GM10847 (cell line): ENCODE results near the gene IQCF5.

Experiments
- POLR2A ChIP-seq: IDR thresholded peaks from 2 replicates; pipeline ENCODE4 v1.6.1; 2011; ENCODE audit not compliant: insufficient read length; ENCODE audit errors: extremely low read depth

The IQCF5 gene

DNA sequence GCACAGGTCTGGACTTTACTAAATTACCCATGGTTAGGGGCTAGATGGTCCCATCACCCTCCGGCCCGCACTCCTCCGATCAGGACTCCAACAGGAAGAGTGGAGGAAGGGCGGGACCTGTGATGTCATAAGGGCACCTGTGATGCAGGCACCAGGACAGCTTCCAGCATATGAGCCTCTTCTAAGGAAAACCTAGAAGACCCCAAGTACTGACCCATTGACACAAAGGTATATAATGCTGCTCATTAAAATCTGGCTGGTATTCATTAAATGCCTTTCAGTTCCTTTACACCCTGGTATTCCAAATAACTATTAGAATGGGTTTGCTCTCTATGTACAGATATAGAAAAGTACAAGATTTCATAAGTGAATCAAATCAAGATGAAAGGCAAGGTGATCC lies at the start of gene IQCF5:
Gene IQCF5, minus strand, starts transcription at position 101 of the 400 bp plus-strand sequence. Its CDS starts 70 bp downstream, at position 31.
- no peak for TF ChIP-seq POLR2A

DNA sequence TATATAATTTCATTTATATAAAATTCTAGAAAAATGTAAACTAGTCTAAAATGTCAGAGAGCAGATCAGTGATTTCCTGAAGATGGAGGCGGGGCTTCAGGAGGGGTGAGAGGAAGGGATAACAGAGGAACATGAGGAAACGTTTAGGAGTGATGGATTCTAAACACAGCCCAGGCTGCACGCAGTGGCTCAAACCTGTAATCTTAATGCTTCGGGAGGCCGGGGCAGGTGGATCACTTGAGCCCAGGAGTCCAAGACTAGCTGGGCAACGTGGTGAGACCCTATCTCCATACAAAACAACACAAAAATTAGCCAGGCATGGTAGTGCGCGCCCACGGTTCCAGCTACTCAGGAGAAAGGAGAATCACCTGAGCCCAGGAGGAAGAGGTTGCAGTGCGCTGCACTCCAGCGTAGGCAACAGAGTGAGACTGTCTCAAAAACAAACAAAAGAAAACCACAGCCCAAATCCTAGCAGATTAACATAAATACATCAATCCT lies 45.7 kb upstream of the IQCF5 start:
- no peak for TF ChIP-seq POLR2A

DNA sequence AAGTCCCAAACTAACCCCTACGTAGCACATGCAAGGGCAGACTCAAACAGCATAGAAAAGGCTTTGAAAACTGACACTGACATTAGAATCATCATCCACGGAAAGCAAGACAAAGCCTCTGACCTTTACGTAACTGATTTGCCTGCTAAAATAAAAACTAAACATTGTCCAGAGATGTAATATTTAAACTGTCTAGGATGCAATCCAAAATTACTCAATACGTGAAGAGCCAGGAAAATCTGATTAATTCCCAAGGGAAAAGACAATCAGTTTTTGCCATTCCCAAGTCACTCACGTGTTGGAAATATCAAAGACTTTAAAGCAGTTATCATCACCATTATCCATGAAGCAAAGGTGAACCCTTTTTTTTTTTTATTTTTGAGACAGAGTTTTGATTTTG lies 41.0 kb upstream of the IQCF5 start:
- TF ChIP-seq POLR2A = no peak

DNA sequence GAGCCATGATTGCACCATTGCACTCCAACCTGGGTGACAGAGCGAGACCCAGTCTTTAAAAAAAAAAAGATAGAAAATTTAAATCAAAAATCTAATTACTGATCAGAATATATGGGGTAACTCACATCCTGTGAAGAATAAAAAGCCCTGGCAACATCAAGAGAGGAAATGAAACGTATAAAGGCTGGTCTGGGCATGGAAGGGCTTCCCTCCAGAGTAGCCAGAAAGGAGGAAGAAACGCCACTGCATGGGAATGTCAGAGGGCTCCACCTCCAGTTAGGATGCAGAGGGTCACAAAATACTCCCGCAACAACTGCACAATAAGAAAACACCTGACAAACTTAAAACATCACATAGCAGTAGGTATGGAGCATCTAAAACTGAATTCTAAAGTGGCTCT lies 32.6 kb upstream of the IQCF5 start:
- no peak for TF ChIP-seq POLR2A

DNA sequence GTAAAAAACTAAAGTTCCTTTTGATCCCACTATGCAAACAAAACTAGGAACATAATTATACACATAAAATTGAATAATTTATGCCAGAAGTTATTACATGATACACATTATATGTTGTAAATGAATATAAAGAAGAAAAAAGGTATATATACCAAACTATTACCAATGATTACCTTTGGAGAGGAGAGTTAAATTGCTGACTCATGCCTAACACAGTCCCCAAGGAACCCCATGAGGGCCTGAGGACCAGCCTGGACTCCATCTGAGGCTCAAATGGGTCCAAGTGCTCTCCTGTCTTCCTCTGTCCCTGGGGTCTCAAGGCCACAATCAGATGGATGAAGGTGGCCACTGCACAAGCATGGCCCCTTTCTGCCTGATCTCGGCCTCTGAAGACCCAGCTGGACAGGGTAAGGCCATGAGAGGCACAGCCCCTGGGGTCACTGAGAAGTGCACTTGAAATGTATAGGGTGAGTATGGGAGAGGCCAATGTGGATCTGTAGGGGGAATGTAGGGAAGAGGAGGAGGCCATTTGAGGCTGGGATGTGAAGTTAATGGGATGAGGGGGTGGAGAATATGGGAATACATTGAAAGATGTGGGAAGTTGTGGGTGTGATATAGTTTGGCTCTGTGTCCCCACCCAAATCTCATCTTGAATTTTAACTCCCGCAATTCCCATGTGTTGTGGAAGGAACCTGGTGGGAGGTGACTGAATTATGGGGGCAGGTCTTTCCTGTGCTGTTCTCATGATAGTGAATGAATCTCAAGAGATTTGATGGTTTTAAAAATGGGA lies 28.8 kb upstream of the IQCF5 start:
- no peak for TF ChIP-seq POLR2A

DNA sequence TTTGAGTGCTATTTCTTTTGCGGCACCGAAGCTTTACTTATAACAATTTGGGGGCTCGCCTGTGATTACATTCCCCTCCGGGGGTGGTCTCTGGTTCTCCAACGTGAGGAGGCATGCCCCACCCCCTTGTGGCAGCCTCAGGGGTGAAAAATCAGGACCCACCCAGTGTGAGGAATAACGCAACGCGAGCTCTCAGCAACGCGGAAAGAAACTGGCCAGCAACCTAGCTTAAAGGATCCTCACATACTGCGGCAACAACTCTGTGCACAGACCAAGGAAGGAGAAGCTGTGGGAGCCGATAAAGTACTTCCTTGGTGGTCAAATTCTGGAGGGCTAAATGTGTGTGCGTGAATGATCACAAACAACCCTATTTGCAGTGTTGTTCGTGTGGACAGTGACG lies 22.0 kb upstream of the IQCF5 start:
- no peak for TF ChIP-seq POLR2A

DNA sequence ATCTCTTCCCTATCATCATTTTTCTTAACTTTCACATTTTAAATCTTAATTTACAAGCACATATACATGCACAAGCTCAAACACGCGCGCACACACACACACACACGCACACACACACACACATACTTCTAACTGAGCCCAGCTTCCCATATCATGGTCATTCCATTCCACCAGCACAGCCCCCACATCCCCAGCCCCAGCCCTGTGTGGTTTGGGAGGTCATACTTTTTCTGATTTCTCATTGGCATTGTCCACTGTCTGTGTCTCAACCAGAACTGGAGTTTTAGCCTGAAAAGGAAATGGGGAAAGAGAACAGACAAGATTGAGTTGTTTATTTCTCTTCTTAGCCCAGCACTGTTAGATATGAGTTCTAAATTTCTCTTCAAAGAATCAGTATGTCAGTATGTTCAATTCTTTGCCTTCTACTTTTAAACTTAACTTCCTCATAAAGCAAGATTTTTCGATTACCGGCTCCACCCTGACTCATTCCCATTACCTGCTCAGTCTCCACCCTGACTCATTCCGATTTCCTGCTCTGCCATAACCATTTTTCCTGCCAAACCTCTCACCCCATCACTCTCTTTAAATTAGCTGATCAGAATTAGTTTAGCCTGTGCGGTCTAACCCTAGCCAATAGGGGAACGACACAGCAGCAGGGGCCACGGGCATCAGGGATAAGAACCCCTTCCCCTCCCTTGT lies 21.4 kb upstream of the IQCF5 start:
- no peak for TF ChIP-seq POLR2A

DNA sequence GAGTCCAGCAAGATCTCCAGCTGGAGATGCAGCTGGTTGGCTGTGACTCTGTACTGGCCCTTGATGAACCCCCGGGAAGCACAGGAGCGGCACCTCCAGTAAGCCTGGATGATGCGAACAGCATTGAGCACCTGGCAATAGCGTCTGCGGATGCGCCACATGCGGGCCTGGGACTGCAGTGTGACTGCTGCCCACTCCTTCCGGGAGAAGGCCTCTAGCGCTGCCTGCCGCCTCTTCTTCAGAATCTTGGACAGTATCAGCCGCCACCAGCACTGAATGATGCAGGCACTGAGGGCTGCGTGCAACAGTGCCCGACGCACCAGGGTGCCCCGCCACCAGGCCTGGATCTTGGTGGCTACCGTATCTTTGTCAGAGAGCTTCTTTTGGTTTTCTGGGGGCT lies 19.5 kb upstream of the IQCF5 start:
- no peak for TF ChIP-seq POLR2A

DNA sequence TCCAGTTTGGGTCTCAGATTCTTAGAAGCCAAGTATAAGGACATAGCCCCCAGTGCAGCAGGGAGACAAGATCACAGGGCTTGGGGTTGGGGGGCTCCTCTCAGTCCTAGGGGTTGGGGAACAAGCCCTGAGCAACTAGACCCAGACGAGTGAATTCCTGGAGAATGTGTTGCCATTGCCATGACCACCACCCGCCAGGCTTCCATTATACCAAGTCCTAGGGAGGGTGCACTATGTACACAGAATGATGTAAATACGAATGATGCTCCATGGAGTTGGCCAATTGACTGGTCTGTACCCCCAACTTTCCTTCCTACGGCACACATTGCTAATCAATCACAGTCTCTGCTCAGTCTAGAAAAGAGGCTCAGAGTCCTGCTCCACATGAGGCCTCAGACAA lies 19.0 kb upstream of the IQCF5 start:
- TF ChIP-seq POLR2A = no peak

DNA sequence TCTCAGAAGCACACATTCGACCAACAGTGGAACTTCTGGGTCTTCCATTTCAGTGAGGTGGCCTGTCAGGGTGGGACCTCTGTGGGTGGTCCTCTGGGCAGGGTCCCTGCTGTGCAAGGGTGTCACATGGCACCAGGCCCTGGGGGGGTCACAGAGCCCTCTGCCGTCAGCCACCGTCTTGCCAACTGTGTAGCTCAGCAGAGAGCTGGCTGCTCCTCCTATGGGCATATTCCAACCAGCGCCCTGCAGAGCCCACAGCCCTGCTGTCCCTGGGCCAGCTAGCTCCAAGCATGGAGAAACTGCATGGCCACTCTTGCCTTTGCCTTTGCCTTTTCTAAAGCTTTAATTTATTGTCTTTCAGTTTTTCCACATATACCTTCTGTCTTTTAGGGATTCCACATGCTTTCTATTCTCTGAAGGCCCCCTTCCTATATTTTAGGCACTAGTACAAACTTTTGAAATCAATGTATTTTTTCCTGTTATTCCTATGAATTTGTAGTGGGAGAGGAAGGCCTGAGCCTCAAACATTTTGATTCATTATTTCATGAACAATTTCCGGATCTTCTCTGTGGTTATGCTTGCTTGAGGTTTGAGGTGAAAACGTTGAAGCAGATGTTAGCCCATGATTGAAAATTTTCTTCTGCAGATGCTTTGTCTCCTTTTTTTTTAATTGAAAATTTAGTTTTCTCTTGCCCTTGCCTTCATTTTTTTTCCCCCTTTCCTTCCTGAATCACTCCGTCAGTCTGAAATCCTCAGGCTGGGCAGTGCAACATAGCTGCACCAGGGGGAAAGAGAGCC lies 16.0 kb upstream of the IQCF5 start:
- TF ChIP-seq POLR2A = no peak

DNA sequence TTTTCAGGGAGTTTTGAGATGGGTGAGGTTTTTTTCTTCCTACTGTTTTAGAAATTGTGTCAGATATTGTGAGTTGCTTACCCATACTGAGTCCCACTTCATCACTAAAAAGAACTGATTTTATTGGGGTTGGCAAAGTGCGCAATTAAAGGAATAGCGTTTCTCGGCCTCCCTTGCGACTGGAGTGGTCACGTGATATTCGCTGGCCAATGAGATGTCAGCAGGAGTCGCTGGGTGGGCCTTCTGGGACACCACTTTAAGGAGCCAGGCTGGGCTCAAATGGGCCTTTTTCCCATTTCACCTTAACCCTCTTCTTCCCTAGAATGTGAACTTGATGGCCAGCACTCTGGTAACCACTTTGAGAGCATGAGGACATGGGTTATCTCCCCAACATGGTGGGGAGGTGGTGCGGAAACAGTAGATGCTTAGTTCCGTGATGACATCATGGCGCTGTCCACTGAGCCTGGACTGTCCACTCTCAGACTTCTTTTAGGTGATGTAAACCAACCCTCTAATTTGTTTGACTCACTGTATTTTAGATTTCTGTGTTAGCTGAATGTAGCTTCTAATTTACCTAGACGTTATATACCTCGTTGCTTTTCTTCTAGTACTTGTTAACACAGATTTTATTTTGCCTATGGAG lies 13.2 kb upstream of the IQCF5 start:
- TF ChIP-seq POLR2A = no peak

DNA sequence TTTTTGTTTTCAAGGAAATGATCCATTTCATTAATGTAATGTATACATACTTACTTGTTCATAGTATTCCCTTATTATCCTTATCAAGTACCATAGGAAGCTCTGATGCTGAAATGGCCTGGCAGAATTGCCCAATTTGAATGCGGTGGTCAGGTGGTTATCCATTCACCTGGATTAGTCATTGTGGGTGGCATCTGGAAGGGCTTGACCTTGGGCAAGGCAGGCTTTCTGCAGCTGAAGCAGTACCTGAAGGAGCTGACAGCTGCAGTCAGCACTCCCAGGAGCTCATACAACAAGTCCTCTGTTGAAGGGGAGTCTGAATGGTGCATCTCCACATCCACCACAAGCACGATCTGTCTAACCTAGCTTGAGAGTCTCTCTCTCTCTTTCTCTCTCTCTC lies 12.2 kb upstream of the IQCF5 start:
- TF ChIP-seq POLR2A = no peak

DNA sequence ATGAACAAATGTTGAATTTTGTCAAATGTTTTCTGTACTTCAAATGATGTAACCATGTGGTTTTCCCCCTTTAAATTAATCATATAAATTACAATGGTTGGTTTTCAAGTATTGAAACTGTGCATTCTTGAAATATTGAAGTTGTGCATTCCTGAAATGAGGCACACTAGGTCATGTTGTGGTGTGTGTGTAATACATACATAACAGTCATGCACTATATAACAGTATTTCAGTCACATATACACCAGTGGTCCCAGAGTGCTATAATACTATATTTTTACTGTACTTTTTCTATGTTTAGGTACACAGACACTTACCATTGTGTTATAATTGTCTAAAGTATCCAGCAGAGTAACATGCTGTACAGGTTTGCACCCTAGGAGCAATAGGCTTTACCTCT lies 11.0 kb upstream of the IQCF5 start:
- TF ChIP-seq POLR2A = no peak

DNA sequence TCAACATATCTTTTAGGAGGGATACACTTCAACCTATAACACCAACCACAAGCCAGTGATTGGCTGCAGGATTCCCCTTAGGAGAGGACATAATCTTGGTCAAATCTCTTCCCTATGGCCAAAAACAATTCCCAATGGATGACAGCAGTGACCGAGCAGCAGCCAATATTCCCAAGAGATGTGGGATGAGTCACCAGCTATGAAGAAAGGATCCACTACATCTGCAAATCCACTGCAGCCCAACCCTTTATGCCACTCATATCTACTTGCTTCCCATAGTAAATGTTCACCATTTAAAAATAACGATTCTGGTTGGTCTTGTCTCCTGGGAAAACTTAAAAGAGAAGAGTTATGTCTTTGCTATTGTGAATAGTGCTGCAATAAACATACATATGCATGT lies 4.5 kb upstream of the IQCF5 start:
- TF ChIP-seq POLR2A = no peak

DNA sequence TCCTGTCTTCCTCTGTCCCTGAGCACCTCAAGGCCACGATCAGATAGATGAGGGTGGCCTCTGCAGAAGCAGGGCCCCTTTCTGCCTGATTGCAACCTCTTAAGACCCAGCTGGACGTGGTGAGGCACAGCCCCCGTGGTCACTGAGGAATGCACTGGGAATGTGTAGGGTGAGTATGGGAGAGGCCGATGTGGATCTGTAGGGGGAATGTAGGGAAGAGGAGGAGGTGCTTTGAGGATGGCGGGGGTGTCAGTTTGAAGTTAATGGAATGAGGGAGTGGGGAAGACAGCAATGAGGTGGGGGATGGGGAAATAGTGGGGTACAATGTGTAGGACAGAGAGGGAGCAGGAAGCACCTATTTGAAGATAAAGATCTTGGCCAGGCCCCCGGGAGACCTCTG lies 785 bp upstream of the IQCF5 start:
- no peak for TF ChIP-seq POLR2A
